Measurements from ENCODE around the gene DAW1.

DAW1 gene

DNA sequence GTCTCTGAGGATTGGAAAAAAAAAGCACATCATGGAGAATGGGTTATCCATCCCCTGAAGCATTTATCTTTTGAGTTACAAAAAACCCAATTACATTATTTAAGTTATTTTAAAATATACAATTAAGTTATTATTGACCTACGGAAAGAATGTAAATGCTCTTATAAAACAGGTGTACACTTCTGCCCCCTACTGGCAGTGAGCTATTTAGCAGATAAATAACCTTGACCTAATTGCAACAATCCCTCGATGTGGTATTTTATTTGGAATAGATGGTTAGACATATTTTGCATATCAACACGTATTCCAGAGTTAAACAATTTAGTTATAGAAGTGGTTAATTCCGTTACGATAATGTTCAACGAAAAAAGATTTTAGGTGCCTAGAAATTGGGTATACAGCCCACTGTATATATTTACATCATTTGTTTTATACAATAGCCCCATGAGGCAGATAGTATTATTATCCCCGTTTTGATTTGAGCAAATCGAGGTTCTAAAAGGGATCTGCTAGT is 9.1 kb upstream of the DAW1 start:
- peak; percentile 62 for DNase-seq

DNA sequence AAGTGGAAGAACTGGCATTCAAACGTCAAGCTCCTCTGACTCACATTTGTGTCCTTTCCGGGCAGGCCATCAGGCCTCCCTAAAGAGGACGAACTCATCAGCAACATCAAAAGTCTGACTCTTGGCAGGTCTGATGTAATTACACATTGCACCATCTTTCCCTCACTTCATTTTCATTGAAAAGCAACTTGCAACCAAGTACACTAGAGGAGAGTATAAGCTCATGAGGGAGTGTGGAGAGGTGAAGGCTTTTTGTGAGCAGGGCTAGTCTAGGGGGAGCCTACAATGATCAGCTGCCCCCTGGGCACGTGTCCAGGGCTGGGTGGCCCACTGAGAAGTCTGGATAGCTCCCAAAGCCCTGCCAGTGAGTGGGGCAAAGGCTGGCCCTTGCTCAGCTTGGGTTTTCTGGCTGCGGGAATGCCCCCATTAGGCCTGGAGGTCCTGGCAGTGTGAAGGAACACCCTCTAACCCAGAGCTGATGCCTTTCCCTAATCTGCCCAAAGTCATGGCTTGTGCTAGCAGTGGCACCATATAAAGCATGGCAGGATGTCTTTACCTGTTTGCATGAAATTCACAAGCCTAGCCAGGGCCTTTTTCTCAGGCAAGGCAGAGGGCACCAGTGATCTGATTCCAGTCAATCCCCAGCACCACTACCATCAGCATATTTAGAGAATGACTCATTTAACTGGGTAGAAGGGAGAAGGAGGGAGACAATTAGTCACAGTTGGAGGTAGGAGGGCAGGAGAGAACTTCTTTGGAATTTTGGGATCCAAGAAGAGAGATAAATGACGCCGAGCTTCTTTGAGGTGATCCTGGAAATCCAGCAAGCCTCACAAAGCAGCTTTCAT is 8.5 kb upstream of the DAW1 start:
- no peak for DNase-seq

DNA sequence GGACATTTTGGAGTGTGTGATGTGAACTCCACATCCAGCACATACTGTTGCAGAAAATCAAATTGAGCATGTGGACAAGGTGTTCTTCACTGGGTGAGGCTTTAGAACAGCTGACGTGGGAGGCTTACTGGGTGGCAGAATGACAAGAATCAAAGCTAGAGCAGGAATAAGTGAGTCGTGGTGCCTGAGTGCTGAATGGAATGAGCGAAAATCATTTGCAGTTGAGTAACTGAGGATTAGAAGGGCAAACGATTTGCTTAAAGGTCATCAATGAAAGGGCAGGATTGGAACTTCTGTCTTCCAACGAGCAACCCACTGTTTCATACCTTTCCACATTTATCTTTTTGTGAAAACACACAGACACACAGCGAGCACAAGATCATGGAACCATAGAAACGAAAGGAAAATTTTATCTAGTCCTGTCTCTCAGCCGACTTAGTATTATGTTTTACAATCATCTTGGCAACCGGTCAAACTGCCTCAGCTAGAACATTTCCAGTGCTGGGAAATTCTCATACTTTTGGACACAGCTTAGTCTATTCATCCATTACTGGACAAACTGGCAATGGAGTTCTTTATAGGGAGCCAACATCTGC is 7.2 kb upstream of the DAW1 start:
- no peak for DNase-seq

DNA sequence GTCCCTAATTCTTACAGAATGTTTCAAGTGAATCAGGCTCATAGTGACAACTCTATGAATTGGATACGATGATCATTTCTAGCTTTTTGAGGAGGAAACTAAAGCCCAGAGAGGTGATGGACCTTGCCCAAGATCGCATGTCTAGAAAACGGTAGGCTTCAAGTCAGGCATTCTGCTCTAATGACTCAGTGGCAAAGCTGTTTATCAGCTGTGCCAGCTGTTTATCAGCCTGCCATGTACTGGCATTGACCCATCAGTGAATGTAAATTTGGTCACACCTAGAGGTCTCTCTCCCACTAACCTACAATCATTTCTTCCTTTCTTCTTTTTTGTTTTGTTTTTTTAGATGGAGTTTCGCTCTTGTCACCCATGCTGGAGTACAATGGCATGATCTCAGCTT is 6.1 kb upstream of the DAW1 start:
- DNase-seq: no peak

DNA sequence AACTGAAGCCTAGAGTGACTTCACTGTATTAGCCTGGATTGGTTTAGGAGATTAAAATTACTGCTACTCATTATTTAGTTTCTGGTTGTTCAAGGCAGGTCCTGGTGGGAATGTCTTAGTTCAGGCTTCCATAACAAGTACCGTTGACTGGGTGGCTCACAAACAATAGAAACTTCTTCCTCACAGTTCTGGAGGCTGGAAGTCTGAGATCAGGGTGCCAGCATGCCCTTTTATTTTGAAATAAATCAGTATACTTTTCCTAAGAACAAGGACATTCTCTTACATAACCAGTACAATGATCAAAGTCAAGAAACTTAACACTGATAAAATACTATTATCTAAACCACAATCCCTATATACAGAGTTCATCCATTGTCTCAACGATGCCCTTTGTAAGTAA is 4.0 kb upstream of the DAW1 start:
- no peak for DNase-seq

DNA sequence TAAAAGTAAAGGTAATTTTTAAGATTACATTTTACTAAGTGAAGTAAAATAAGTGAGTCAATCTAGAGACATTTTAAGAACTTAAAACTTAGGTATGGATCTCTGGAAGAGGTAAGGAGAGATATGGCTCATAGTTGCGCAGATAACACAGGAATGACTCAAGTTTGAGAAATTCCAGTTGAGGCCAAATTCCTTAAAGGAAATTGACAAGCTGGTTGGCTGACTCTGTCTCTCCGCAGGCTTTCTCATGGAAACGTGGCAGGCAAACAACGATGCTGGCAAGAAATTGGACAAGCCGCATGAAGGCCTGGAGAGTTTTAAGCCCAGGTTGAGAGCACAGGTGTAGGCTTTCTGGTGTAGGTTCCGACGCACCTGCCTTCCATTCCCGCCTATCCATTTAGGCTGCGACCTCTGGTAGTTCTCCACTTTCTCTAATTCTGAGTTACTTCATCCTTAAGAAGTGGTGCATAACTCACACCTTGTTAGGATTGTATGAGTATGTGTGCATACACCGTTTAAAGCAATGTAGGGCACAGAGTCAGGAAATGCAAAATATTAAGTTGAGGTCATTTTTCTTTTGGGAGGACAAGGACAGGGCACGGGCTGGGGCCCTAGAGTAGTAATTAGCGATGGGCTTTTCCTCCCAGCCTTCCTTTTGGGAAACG is 589 bp upstream of the DAW1 start:
- no peak for DNase-seq

DNA sequence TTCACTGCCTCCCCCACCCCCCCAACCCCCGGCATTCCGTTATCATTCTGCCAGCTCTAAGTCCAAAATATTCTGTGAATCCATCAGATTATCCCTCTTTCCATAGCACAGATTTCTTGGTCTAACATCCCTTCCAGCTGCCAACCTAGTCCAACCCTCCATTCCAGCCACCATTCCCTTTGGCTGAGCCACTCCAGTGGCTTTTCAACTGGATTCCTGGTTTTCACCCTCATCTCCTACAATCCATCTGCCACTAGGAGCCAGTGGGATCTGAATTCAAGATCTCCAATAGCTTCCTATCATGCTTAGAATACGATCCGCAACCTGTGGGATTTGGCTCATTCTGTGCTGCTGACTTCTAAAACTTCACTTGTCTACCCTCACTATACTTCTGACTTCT is 1.2 kb downstream of the DAW1 start:
- DNase-seq: no peak

DNA sequence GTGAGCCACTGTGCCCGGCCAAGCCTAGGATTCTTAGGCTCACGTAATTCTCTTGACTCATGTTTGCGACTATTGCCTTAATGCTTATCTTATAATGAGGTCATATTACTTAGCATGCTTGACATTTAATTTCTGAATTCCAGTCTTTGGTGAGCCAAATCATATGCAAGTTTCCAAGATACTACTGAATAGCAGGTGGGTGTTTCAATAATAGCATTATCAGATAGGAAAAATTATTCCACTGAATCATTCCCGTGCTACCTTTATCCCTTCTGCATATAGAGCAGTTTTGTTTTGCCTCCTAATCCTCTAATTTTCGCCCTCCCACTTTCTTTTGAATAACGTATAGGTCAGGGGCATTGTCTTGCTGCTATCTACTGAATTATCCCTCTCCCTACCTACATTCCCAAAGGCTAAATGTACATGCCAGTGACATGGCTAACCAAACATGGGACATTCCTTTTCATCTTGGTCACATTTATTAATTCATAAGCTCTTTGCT is 4.9 kb downstream of the DAW1 start:
- DNase-seq: no peak

DNA sequence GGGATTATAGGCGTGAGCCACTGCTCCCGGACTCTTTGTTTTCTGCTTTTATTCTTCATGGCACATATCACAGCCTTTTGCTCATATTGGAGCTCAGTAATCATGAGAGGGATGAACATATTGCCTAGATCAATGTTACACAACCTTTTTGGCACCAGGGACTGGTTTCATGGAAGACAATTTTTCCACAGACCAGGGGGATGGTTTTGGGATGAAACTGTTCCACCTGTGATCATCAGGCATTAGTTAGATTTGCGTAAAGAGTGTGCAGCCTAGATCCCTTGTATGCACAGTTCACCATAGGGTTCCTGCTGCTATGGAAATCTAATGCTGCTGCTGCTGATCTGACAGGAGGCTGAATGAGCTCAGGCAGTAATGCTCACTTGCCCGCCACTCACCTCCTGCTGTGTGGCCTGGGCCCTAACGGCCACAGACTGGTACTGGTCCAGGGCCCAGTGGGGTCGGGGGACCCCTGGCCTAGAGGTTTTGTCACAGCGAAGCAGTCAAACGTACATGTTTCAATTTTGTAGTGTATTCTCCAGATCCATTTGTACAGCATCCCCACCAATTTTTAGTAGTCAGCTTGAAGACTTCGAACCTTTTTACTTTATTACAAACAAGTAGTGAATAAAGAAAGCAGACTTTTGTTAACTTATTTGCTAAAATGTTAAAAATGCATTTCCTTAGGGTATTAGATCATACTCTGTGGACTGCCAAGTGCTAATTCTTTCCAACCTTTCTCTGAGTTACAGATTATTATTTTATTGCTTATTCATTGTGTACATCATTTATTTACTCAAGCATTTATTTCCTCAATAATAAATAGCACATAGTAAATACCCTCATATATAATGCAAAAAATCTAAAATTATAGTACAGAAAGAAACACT is 6.2 kb downstream of the DAW1 start:
- DNase-seq: no peak

DNA sequence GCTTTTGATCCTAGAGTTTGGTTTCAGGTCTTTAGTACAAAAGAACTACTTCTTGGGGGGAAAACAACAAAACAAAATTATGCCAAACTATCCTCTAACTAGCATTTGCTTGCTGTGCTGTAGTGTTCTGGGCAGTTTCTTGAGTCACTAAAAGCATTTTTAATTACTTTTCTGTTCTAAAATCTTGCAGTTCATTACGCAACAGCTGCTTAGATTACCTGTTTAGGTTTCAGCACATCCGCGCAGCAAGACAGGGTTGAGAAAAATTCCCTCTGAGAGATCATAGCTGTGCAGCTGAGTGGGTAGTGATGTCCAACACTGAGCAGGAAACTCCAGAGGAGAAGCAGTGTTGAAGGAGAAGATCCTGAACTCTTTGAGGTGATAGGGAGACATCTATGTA is 9.0 kb downstream of the DAW1 start:
- no peak for DNase-seq

DNA sequence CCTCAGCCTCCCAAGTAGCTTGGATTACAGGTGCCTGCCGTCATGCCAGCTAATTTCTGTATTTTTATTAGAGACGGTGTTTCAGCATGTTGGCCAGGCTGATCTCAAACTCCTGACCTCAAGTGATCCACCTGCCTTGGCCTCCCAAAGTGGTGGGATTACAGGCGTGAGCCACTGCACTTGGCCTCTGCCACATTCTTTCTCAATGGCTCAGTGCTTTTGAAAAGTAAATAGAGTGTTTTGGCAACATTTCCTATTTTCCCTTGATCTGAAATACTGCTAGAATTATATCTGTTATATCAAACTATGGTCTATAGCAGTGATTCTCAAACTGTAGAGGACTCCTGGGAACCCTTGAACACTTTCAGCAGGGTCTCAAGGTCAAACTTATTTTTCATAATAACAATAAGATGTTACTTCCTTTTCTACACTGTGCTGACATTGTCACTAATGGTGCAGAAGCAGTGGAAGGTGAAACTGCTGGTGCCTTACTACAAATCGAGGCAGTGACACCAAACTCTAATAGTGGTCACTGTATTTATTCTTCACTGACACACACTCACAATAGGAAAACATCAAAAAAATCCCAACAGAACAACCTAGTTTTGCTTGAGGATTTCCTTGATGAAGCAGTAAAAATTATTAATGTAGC is 10.6 kb downstream of the DAW1 start:
- DNase-seq: no peak

DNA sequence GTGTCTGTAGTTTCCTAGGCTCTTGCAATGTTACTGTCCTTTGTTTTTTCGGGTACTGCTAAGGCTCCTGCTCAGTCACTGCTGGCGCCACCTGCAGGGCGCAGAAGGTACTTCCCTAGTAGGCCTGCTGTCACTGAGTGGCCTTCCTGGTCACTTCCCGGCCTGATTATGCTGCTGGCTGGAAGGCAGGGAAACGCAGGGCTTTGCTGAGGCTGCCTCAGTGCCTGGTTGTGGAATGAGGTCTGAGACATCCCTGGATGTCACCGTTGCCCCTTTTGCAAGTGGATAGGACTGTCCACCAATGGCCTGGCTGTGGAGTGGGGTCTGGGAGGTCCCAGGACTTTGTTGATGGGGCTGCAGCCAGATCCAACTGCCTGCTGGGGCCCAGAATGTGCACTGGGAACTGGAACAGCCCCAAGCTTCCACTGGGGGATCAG is 13.1 kb downstream of the DAW1 start:
- peak; percentile 62 for DNase-seq

DNA sequence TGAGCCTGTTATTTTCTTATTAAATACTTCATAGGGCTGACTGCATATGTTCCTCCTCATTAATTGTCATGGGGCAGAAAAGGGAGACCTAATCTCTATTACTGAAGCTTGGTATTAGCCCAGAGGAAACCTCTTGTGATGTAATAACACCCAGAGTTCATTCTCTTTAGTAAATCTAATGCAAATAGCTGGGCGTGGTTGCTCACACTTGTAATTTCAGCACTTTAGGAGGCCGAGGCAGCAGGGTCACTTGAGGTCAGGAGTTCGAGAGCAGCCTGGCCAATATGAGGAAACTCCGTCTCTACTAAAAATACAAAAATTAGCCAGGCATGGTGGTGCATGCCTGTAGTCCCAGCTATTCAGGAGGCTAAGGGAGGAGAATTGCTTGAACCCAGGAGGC is 14.7 kb downstream of the DAW1 start:
- no peak for DNase-seq

DNA sequence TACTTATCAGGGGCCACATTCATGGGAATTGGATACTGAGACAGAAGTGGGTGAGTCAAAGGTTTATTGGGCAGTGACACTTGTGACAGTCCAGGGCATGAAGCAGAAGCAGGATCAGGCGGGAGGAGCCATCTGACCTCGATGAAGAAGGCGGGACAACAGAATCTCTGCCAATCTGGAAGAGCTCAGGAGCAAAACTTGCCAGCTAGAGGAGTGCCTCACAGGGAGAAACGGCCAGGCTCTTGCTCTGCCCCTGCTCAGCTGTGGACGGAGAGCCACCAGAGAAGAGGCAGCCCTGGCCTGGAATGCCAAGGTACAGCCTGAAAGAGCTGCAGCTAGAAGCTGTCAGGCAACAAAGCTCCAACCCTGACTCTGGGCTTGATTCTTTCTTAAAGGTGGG is 16.9 kb downstream of the DAW1 start:
- no peak for DNase-seq

DNA sequence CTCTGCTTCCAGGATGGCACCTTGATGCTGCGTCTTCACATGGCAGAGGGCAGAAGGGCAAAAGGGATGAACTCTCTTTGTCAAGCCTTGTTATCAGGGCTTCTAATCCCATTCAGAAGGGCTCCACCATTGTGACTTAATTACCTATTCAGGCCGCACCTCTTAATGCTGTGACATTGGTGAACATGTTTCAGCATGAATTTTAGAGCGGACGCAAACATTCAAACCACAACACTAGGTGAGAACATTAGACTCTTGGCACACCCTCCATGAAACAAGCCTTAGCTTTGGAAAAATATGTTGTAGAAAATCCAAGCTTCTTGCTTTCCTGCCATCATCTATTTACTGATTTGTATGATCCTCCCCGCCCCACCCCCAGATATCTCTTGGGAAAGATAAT is 17.9 kb downstream of the DAW1 start:
- peak; percentile 12 for DNase-seq

DNA sequence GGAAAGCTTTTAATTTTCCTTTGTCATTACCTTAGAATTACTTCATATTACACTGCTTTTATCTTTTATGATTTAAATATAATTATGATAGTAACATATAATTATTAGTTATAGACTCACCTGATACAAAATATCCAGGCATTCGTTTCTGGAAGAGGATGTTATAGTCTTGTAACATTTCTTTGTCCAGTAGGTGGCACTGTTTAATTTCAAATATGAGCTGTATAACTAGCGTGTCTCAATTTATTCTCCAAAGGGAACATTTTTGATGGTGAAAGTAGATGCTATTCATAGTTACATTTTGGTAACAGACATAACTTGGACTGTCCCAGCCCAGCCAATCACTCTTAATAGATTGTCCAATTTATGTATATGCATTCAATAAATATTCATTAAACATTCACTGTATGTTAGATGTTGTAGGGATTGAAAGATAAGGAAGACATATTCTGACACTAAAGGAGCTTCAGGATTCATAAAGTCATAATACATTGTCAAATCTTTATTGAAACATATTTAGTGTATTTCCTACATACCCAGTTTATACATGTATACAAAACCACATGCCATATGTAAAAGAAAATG is 19.2 kb downstream of the DAW1 start:
- peak; percentile 83 for DNase-seq

DNA sequence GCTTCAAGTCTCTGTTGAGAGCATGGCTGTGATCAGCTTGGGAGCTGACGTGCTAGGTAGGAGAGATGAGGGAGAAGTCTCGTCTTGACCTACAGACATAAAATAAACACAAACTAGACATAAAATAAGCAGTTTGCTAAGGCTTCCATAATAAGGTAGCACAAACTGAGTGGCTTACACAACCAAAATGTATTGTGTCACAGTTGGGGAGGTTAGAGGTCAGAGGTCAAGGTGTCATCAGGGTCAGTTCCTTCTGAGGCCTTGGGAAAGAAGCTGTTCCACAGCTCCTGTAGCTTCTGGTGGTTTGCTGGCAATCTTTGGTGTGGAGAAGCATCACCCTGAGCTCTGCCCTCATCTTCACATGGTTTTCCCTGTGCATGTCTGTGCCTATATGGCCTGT is 20.2 kb downstream of the DAW1 start:
- no peak for DNase-seq

DNA sequence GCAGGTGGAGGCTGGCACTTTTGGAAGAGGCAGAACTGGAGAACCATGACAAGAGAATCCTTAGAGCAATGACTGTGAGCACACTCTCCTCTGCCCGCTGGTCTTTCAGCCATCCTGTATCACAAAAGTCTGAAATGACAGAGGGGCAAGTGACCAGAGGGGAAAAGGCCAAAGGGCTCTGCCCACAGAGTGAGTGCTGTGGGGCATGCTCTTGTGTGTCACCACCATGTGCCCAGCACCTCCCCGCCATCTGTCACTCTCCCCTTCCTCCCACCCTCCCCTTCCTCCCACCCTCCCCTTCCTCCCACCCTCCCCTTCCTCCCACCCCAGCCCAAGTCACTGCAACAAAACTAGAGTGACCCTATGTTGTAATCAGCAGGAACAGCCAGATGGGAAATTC is 31.9 kb downstream of the DAW1 start:
- DNase-seq: peak; percentile 16

DNA sequence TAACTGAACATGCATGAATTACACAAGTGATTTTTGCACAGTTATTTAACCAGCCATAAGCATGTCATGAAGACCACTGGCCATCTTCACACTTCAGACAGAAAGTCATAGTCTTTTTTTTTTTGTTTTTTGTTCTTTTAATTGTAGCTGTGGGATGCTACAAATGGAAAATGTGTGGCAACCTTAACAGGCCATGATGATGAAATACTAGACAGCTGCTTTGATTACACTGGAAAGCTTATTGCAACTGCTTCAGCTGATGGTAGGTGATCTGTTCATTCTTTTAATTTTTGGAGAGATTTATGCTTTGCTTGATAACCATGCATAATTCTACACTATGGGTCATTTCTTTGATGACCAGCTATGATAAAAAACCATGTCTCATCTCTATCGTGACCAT is 35.6 kb downstream of the DAW1 start:
- no peak for DNase-seq

DNA sequence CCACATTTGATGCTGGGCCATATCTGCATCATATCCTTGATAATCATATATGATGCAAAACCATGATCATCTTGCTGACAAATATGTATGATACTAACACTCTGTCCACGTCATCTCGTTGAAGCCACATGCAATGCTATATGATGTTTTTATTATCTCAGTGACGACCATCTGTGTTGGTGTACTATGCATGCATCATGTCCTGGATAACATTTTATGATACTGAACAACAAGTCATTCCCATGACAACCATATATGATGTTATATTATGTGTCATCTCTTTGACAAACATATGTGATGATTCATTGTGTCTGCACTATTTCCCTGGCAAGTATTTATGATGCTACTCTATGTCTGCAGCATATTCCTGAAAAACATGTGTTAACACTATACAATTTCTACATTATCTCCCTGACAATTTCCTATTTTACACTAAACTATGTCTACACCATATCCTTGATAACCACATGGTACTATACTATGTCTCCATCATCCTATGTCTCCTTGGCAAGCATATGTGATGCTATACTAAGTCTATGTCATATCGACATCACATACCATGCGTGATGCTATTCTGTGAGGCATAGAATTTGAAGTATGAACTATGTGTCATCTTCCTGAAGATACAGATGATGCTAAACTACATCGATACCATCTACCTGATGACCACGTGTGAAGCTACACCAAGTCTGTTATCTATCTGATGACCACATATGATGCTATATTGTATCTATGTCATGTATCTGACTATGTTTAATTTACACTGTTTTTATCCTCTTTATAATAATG is 37.0 kb downstream of the DAW1 start:
- DNase-seq: no peak

DNA sequence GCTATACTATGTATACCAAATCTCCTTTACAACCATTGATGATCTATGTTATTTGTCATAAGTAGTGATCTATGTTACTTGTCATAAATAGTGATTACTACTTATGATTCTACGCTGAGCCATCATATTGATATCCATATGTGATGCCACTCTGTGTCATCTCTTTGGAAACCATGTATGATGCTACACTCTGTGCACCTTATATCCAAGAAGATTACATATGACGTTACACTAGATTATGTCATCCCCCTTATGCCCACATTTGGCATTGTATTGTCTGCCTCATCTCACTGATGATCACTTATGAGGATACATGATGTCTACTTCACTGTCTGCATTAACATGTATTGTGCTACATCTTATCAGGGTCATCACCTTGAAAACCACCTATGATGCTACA is 42.9 kb downstream of the DAW1 start:
- no peak for DNase-seq

All from NCI-H82 (cell line).